Kidney (tissue), 11 donors: ENCODE data around the gene SYF2. TPM values are rescaled to one million over a fixed set of nuclear protein-coding genes. Genes with fewer than 3 reads are reported as not detected.
"Not testable (repeated sequence)": the region's sequence is repeated elsewhere in the genome, so short reads cannot be mapped to it uniquely, and the experiment has no call there.

Source experiments
- DNase-seq, 5 donors: peaks; one replicate each; pipeline ENCODE4 v3.0.0-alpha.2; 2013 to 2020
- FAIRE-seq: peaks from 2 replicates; lab custom pipeline; 2012; peaks lifted over from hg19 to GRCh38; lab: Jason Lieb, UNC
- H3K27ac ChIP-seq, 2 donors: one replicate each; pipeline ENCODE4 v1.7.0; 2013; ENCODE audit warnings: low read depth in 2 of 2, low read length in 2 of 2, inconsistent platforms in 1 of 2
- H3K27me3 ChIP-seq: one replicate; pipeline ENCODE4 v1.7.1; 2013; ENCODE audit warnings: low read length, inconsistent platforms; ENCODE audit not compliant: control insufficient read depth, insufficient read depth
- H3K36me3 ChIP-seq, 3 donors: one replicate each; pipeline versions ENCODE4 v1.7.0 to v1.7.1; 2013; ENCODE audit warnings: low read length in 3 of 3, control low read depth in 1 of 3, inconsistent platforms in 1 of 3; ENCODE audit not compliant: insufficient read depth in 3 of 3, control insufficient read depth in 2 of 3
- H3K4me1 ChIP-seq, 3 donors: one replicate each; pipeline versions ENCODE4 v1.7.0 to v1.7.1; 2013; ENCODE audit warnings: low read length in 3 of 3, inconsistent platforms in 1 of 3, low read depth in 1 of 3; ENCODE audit not compliant: control insufficient read depth in 2 of 3, insufficient read depth in 2 of 3
- H3K4me3 ChIP-seq, 3 donors: one replicate each; pipeline versions ENCODE4 v1.7.0 to v1.8.1; 2013; ENCODE audit warnings: low read length in 3 of 3, control low read depth in 1 of 3, inconsistent platforms in 1 of 3
- H3K9ac ChIP-seq, 3 donors: one replicate each; pipeline versions ENCODE4 v1.7.0 to v1.7.1; 2013; ENCODE audit warnings: low read length in 3 of 3, control low read depth in 1 of 3, inconsistent platforms in 1 of 3
- H3K9me3 ChIP-seq, 3 donors: one replicate each; pipeline versions ENCODE4 v1.7.0 to v1.7.1; 2013; ENCODE audit warnings: low read length in 3 of 3, control low read depth in 1 of 3, inconsistent platforms in 1 of 3; ENCODE audit not compliant: control insufficient read depth in 2 of 3, insufficient read depth in 1 of 3
- intact Hi-C: fragments of 100-400 bp; cut with DNase I; formaldehyde crosslinking; loops from one replicate; pipeline ENCODE4 v1.11.1; 2022
- polyA plus RNA-seq: library from polyadenylated mRNA; stranded (reverse); fragments of 350-450 nt; fragmentation: Illumina TruSeq; extraction: RNeasy Lipid Tissue Mini Kit (QIAGEN cat#74804); gene quantifications from one replicate; pipeline ENCODE4 v1.2.3, GENCODE V29; 2014; ENCODE audit warnings: low read depth, low replicate concordance; ENCODE audit not compliant: insufficient read depth
- total RNA-seq: library from RNA; stranded (reverse); fragmentation: NEBNext Ultra II Directional; extraction: Animal tissue kit (Norgen Biotek cat#: 25700); gene quantifications from one replicate; pipeline ENCODE4 v1.2.1, GENCODE V29; 2021
- donor health status: control.
- donor health status: control.
- donor health status: DM: yes; HTN: yes; CAD: no.
- donor health status: Normal renal cell carcinoma (clear cell type).

The SYF2 gene
- total and polyA plus RNA-seq, 2 donors from 2014 or later = 53.8 to 91.5 TPM

DNA sequence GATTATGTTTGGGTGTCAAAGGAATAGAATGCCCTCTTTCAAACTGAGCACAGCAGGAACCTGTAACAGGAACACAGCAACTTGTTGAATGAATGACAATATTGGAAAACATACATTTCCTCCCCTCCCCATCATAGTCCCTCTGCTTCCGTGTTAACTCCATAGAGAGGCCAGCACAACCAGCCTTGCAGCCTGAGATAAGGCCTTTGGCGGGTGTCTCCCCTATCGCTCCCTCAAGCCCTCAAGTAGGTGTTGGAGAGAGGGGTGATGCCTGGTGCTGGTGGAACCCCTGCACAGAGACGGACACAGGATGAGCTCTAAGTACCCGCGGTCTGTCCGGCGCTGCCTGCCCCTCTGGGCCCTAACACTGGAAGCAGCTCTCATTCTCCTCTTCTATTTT, 39.9 kb upstream of the SYF2 start, which contains the start of gene RHD:
TSS of gene RHD (plus strand) at position 272 of the 400 bp plus-strand sequence. CDS start at position 311, 39 bp downstream.
- H3K9ac ChIP-seq, intact Hi-C loops, H3K36me3 ChIP-seq, H3K4me3 ChIP-seq, DNase-seq, H3K27me3 ChIP-seq, H3K4me1 ChIP-seq, H3K9me3 ChIP-seq, H3K27ac ChIP-seq, FAIRE-seq: not testable (repeated sequence)

DNA sequence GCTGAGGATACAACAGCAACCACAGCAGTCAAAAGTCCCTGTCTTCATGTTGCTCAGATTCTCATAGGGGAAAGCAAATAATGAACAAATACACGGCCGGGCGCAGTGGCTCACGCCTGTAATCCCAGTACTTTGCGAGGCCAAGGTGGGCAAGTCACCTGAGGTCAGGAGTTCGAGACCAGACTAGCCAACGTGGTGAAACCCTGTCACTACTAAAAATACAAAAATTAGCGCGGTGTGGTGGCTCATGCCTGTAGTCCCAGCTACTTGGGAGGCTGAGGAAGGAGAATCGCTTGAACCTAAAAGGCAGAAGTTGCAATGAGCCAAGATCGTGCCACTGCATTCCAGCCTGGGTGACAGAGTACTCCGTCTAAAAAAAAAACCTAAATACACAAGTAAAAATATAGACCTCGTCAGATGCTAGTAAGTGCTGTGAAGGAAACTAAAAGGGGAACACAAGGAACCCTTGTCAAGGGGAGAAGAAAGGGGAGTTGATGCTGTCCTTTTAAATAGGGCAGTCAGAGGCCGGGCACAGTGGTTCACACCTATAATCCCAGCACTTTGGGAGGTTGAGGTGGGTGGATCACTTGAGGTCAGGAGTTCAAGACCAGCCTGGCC, 36.0 kb upstream of the SYF2 start:
- H3K9me3 ChIP-seq, H3K36me3 ChIP-seq, H3K4me1 ChIP-seq, H3K27ac ChIP-seq, DNase-seq, intact Hi-C loops, FAIRE-seq, H3K27me3 ChIP-seq: not testable (repeated sequence)
- Histone ChIP-seq H3K4me3 (peak overlapping the region in 1 of 3 donors; percentile 79), H3K9ac (peak overlapping the region in 1 of 3 donors; percentile 64)

DNA sequence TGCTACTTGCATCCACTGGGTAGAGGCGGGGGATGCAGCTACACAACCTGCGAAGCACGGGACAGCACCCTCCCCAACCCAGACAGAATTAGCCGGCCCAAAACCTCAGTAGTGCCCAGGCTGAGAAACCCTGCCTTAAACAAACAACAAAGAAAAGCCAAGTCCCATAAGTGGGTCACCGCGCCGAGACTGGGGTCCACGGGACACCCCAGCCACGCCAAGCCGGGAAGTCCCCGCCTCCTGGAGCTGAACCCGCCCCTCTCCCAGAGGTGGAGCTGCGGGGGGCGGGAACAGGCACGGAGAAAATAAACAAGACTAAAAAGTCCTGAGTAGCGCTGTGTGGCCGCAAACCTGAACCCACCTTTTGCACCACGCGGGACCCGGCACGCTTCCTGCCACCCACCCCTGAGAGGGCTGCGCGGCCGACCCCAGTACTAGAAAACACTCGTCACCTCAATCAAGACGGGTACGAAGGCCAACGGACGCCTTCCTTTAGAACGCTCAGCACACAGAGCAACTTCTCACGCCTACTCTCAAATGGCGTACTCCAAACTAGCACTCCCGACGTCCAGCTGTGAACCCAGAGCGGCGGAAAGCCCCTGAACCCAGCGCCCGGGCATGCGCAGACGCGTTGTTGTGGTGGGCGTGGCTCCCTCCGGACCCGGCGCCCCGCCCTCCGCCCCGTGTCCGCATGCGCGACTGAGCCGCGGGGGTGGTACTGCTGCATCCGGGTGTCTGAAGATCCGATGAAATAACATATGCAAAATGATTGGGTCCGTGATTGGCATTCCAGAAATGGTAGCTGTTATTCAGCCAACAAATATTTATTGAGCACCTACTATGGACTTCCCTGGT, 35.2 kb upstream of the SYF2 start:
- FAIRE-seq = not testable (repeated sequence)

DNA sequence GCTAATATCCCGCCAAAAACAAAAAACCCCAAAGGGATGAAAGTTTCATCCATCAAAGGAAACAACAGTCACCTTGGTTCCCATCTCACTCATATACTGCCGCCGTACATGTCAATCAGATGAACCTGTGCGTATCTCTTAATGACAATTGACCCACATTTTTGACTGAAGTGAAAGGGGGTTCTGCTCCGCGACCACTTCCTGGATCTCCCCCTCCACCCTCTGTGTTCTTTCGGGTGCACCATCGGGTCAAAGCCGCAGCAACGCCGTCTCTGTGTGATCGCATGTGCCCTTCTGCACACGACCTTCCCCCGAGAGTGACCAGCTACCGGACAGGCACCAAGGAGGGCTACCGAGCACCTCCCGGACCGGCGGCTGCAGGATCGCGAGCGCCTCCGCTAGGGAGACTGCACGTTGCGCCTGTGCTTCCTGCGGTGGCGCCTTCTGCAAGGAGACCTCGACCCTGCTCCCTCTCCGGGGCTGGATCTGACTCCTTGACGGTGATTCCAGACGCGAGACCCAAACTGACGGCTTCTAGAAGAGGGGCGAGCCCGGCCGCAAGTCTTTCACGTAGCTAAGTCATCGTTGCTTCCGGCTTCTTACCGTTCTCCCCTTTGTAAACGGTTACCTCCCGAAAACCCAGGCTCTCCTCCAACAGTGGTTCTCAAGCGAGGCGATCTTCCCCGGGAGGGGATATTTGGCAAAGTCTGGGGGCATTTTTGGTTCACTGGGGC, 34.4 kb upstream of the SYF2 start:
- Histone ChIP-seq H3K4me3 (peak overlapping the region in 1 of 3 donors; percentile 67), H3K9ac (peak overlapping the region in 1 of 3 donors; percentile 33)
- H3K27ac ChIP-seq, DNase-seq, H3K4me1 ChIP-seq, intact Hi-C loops, H3K36me3 ChIP-seq, H3K9me3 ChIP-seq, H3K27me3 ChIP-seq, FAIRE-seq: not testable (repeated sequence)

More for the DNA sequence above, 35.2 kb upstream of the SYF2 start:
- H3K9me3 ChIP-seq, H3K4me1 ChIP-seq, intact Hi-C loops, H3K27me3 ChIP-seq, H3K36me3 ChIP-seq, H3K27ac ChIP-seq: not testable (repeated sequence)
- Histone ChIP-seq H3K9ac (peak overlapping the region in 1 of 3 donors; percentile 64), H3K4me3 (peak overlapping the region in 1 of 3 donors; percentile 79)
- peak in 3 of 5 donors; percentile 77 to 91 (median 80) for DNase-seq

DNA sequence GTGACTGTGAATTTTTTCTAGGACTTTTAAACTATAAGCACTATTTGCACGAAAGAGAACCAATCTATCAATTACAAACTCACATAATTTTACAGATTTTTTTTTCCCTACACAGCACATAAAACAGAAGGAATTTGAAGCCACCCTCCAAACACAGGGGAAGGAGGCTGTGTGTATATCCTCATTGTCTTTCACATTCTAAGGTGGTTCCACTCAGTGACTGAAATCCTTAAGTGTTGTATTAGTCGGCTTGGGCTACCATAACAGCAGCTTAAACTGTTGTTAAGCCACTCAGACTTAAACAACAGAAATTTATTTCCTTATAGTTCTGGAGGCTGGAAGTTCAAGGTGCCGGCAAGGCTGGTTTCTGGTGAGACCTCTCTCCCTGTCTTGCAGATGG, 28.0 kb upstream of the SYF2 start:
- FAIRE-seq, intact Hi-C loops, H3K27ac ChIP-seq: not testable (repeated sequence)

DNA sequence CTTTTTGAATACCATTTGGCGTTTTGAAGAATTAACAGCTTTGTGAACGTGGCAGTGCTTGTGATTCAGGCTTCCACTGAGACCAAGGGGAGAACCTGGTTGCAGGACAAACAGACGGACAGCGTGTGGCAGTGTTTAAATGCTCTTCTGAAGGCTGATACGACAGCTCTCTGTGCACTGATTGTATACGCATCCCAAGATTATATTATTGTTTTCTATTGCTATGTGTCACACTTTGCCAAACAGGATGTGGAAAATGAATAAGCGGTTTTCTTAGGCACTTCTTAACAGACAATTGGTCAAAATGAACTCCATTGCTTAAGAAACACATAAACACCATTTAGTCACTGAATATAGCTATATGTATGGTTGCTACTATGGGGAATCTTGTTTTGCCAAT, 27.5 kb upstream of the SYF2 start:
- H3K36me3 ChIP-seq, H3K27me3 ChIP-seq, intact Hi-C loops, H3K4me1 ChIP-seq, H3K9ac ChIP-seq, H3K4me3 ChIP-seq, H3K27ac ChIP-seq, FAIRE-seq, H3K9me3 ChIP-seq, DNase-seq: not testable (repeated sequence)

More for the DNA sequence above, 28.0 kb upstream of the SYF2 start:
- H3K27me3 ChIP-seq, H3K9ac ChIP-seq, DNase-seq, H3K4me3 ChIP-seq, H3K4me1 ChIP-seq, H3K36me3 ChIP-seq, H3K9me3 ChIP-seq: not testable (repeated sequence)
